ENCODE data around the gene BPGM. TPM values are rescaled to one million over a fixed set of nuclear protein-coding genes. Genes with fewer than 3 reads are reported as not detected.

BPGM gene
- total and polyA plus RNA-seq, 2 experiments from 2014 or later, result 16.9 TPM

GRCh38 chr7:134613623-134614347, 32.9 kb upstream of the BPGM start:
- no peaks in the 10 kb centered on the region for H3K79me2 ChIP-seq (replicated peaks; ENCODE audit: insufficient read depth)
- no peak overlapping the region for H3K4me2 ChIP-seq
- H3K4me1 Mint-ChIP-seq, result no peaks in the 10 kb centered on the region
- H3K36me3 ChIP-seq (ENCODE audit: insufficient read depth), result no peaks in the 10 kb centered on the region
- H3K4me3 Mint-ChIP-seq, result no peak overlapping the region
- no peaks in the 10 kb centered on the region for H3K4me1 ChIP-seq (ENCODE audit: insufficient read depth)
- H3K27me3 Mint-ChIP-seq (ENCODE audit: insufficient read depth, low read depth, poor library complexity), result no peaks in the 10 kb centered on the region
- H2AFZ ChIP-seq, result no peak overlapping the region; the same call in 1 of the 2 replicates
- TF ChIP-seq EZH2 (IDR thresholded peaks at IDR 0.05; ENCODE audit: low read depth, unreplicated experiment), result no peak
- TF ChIP-seq ZNF114 (CRISPR knock-in tag; IDR thresholded peaks at IDR 0.05), result no peak
- TF ChIP-seq JUNB (IDR thresholded peaks at IDR 0.05; ENCODE audit: unreplicated experiment), result no peak
- no peak for TF ChIP-seq CREB1 (CRISPR knock-in tag; IDR thresholded peaks at IDR 0.05; ENCODE audit: low read depth)
- TF ChIP-seq ZNF331 (CRISPR knock-in tag; IDR thresholded peaks at IDR 0.05; ENCODE audit: low read depth), result no peak
- no peak for TF ChIP-seq ETS1 (IDR thresholded peaks at IDR 0.05)
- TF ChIP-seq STAT1 (IDR thresholded peaks at IDR 0.05; ENCODE audit: unreplicated experiment), result no peak
- no peak for TF ChIP-seq EZH2phosphoT487 (IDR thresholded peaks at IDR 0.05; ENCODE audit: unreplicated experiment)
- no peak for TF ChIP-seq ZNF462 (CRISPR knock-in tag; IDR thresholded peaks at IDR 0.05)
- no peak for TF ChIP-seq REST (IDR thresholded peaks at IDR 0.05; ENCODE audit: unreplicated experiment)
- no peak for TF ChIP-seq NANOG (IDR thresholded peaks at IDR 0.05; ENCODE audit: borderline replicate concordance)
- no peak for TF ChIP-seq CTCF (conservative IDR thresholded peaks at IDR 0.05; ENCODE audit: low read depth in 2 of 2)
- no peak for TF ChIP-seq POLR2AphosphoS5 (IDR thresholded peaks at IDR 0.05; ENCODE audit: low read depth)
- no peak overlapping the region for H3K4me3 ChIP-seq
- no peak overlapping the region for H3K27ac ChIP-seq (ENCODE audit: low read depth)
- ATAC-seq (no peak), DNase-seq (ENCODE audit: low spot score) (no peak)
- no peak overlapping the region for H3K27ac Mint-ChIP-seq
- H3K36me3 Mint-ChIP-seq (ENCODE audit: low read depth), result no peaks in the 10 kb centered on the region
- H3K27me3 ChIP-seq (ENCODE audit: insufficient read depth), result no peaks in the 10 kb centered on the region
- peaks cover 9% of the 10 kb centered on the region for H3K9me2 ChIP-seq (ENCODE audit: insufficient read depth)
- no peaks in the 10 kb centered on the region for H3K9me3 Mint-ChIP-seq
- H3F3A ChIP-seq (replicated peaks; ENCODE audit: low read depth), result no peaks in the 10 kb centered on the region
- no peaks in the 10 kb centered on the region for H4K20me1 ChIP-seq (replicated peaks; ENCODE audit: insufficient read depth)
